Measurements from ENCODE around the gene PARP12. TPM values are rescaled to one million over a fixed set of nuclear protein-coding genes. Genes with fewer than 3 reads are reported as not detected.

Gene PARP12
- total and polyA plus RNA-seq, 11 donors: 6.8 to 65.9 (median 12.6) TPM

DNA sequence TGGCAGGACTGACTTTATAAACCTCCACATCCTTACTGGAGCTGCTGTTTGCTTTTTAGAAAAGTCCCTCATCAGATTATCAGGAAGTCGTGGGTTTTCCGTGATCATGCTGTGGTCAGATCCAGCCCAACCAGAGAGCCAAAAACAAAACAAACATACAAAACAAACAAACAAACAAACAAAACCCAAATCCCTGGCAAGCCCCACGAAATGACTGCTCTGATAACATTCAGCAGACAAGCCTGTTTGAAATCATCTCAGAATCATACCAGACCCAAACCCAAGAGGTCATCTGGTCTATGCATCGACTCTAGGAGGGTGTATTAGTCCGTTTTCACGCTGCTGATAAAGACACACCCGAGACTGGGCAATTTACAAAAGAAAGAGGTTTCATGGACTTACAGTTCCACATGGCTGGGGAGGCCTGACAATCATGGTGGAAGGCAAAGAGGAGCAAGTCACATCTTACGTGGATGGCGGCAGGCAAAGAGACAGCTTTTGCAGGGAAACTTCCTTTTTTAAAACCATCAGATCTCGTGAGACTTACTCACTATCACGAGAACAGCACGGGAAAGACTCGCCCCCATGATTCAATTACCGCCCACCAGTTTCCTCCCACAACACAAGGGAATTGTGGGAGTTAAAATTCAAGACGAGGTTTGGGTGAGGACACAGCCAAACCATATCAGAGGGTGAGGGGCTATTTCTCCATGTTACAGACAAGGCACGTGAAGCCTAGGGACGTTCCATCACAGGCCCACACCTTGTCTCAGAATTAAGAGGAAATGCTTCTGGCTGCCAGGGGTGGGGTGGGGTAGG is 85.7 kb downstream of the PARP12 start:
- Histone ChIP-seq H3K4me1 (peaks cover 0 to 16% (median 0%) of the 10 kb centered on the region in 12 donors), H3K27ac (no peak overlapping the region), H3K36me3 (peaks cover 0 to 14% (median 0%) of the 10 kb centered on the region in 9 donors), H3K4me3 (no peak overlapping the region), H3K27me3 (no peaks in the 10 kb centered on the region), H3K9me3 (no peaks in the 10 kb centered on the region)
- intact Hi-C loops (cut with DNase I): no loop called here
- DNase-seq: no peak
- no peak for ATAC-seq
- WGBS, 4 donors: 82 to 85% (median 82%) methylated on average over 17 of the region's 17 CpGs
- no peak for TF ChIP-seq POLR2A (IDR thresholded peaks at IDR 0.05)
- TF ChIP-seq, protein P1, sequence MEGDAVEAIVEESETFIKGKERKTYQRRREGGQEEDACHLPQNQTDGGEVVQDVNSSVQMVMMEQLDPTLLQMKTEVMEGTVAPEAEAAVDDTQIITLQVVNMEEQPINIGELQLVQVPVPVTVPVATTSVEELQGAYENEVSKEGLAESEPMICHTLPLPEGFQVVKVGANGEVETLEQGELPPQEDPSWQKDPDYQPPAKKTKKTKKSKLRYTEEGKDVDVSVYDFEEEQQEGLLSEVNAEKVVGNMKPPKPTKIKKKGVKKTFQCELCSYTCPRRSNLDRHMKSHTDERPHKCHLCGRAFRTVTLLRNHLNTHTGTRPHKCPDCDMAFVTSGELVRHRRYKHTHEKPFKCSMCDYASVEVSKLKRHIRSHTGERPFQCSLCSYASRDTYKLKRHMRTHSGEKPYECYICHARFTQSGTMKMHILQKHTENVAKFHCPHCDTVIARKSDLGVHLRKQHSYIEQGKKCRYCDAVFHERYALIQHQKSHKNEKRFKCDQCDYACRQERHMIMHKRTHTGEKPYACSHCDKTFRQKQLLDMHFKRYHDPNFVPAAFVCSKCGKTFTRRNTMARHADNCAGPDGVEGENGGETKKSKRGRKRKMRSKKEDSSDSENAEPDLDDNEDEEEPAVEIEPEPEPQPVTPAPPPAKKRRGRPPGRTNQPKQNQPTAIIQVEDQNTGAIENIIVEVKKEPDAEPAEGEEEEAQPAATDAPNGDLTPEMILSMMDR (IDR thresholded peaks at IDR 0.05): no peak

DNA sequence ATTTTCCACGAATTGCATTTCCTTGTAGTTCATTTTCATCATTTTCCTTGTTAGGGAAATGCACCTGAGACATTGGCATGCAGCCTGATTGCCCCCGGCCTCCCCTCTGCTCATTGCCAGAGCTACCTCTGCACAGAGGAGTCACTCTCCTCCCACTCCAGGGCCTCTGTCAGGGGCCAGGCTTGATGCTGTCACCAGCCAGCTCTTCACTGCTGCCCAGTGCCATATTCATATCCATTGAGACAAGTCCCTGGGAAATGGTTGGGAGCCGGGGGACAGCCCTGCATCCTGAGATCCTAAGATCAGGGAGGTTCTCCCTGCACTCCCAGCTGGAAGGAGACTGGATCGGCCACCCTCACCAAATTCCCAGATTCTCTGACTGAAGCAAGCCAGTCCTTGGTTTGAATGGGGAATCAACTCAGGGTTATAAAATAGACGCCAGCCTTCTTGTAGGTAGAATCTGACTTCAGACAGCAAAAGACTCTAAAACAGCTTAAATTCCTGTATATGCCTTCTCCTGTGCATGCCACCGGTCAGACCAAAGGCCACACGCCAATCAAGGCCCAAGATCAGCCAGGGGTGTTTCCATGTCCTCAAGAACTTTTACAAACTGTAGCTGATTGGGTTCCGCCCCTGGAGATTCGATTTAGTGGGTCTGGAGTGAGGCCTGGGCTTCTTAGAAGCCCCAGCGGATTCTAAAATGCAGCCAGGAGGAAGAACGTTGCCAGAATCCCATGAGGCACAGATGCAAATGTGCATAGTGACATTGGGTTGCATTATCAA is 86.5 kb downstream of the PARP12 start:
- intact Hi-C loops (cut with DNase I): no loop called here
- H3K9me3 ChIP-seq: no peaks in the 10 kb centered on the region
- DNase-seq (no peak), ATAC-seq (no peak)
- H3K4me1 ChIP-seq: peaks cover 0 to 15% (median 0%) of the 10 kb centered on the region in 12 donors
- no peak overlapping the region for H3K4me3 ChIP-seq
- TF ChIP-seq, protein P1 (IDR thresholded peaks at IDR 0.05): no peak
- TF ChIP-seq POLR2A (IDR thresholded peaks at IDR 0.05): no peak
- 87 to 89% (median 88%) methylated on average over 11 of the region's 11 CpGs for WGBS, 4 donors
- no peaks in the 10 kb centered on the region for H3K27me3 ChIP-seq
- peaks cover 0 to 14% (median 0%) of the 10 kb centered on the region in 9 donors for H3K36me3 ChIP-seq
- H3K27ac ChIP-seq: no peak overlapping the region

DNA sequence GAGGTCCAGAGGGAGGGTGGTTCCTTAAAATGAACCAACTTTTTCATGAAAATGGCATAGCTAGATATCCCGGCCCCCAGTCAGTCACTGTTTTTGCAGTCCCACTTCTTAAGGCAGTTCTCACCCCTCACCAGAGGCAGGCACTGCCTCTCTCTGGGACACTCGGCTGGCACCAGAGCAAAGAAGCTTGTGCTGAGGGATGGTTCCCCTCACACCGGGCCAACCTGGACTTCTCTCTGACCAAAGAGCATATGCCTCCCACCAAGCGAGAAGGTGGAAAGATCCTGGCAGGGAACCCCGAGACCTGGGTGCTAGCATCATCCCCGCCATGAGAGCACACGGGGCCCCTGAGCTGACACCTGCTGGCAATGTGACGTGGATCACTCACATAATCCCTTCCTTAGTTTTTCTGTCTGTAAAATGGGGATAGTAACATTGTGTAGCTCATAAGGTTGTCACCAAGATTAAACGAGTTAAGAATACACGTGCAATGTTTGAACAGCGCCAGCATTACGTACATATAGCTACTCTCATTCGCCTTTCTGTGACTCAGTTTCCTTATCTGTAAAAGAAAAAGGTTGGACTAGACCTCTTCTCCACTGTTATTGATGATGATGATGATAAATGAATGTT is 88.5 kb downstream of the PARP12 start:
- WGBS, 4 donors: 93 to 95% (median 94%) methylated on average over 13 of the region's 13 CpGs
- Histone ChIP-seq H3K27me3 (no peaks in the 10 kb centered on the region), H3K27ac (no peak overlapping the region), H3K4me1 (no peaks in the 10 kb centered on the region), H3K4me3 (no peak overlapping the region), H3K9me3 (no peaks in the 10 kb centered on the region), H3K36me3 (peaks cover 0 to 18% (median 0%) of the 10 kb centered on the region in 9 donors)
- intact Hi-C loops (cut with DNase I): no loop called here
- DNase-seq (no peak), ATAC-seq (no peak)
- TF ChIP-seq, protein P1 (IDR thresholded peaks at IDR 0.05): no peak
- TF ChIP-seq POLR2A (IDR thresholded peaks at IDR 0.05): no peak

Other genes starting within 250 kb of the PARP12 start
- gene TBXAS1, start 233.7 kb downstream of the PARP12 start, total RNA-seq: 10 to 100 TPM in 2 of 9 donors, 1 to 10 TPM in 7; 2.0 to 32.0 (median 4.7) TPM
- gene TBXAS1, start 233.7 kb downstream of the PARP12 start, polyA plus RNA-seq: 10 to 100 TPM in 1 of 2 donors, 1 to 10 TPM in 1; 2.3 to 12.8 TPM
- 10 to 100 TPM in 5 of 9 donors, 1 to 10 TPM in 4; 8.1 to 18.7 (median 13.2) TPM for gene KDM7A, start 114.0 kb upstream of the PARP12 start, total RNA-seq
- 1 to 10 TPM; 3.0 to 5.9 TPM for gene KDM7A, start 114.0 kb upstream of the PARP12 start, polyA plus RNA-seq